GM12878 (cell line): ENCODE results near the gene CYB5R2. TPM values are rescaled to one million over a fixed set of nuclear protein-coding genes. Genes with fewer than 3 reads are reported as not detected.
A peak's percentile ranks its signal among the peaks of the same experiment; 100 is the strongest.

Experiments
- CHD4 ChIP-seq: fragments of 200-600 bp; sonication (generic); IDR thresholded peaks from 2 replicates; pipeline ENCODE4 v1.6.1; 2016; ENCODE audit warnings: mild to moderate bottlenecking
- GATAD2B ChIP-seq: fragments of 450-650 bp; conservative IDR thresholded peaks from 2 replicates; pipeline ENCODE4 v1.6.1; 2017; ENCODE audit warnings: low read depth, mild to moderate bottlenecking, moderate library complexity
- HDGF ChIP-seq: fragments of 450-650 bp; IDR thresholded peaks from 2 replicates; pipeline ENCODE4 v1.6.1; 2016; ENCODE audit warnings: antibody characterized with exemption
- IRF4 ChIP-seq: IDR thresholded peaks from 2 replicates; pipeline ENCODE4 v1.6.1; 2011; ENCODE audit warnings: low read depth, low read length
- KLF5 ChIP-seq: fragments of 450-650 bp; IDR thresholded peaks from 2 replicates; pipeline ENCODE4 v1.6.1; 2014; ENCODE audit warnings: mild to moderate bottlenecking; ENCODE audit not compliant: partially characterized antibody
- NRF1 ChIP-seq: conservative IDR thresholded peaks from 2 replicates; pipeline ENCODE4 v1.6.1; 2011; ENCODE audit warnings: mild to moderate bottlenecking, low read depth, low read length, improper control_type of control experiment
- RAD51 ChIP-seq: fragments of 450-650 bp; IDR thresholded peaks from 2 replicates; pipeline ENCODE4 v1.6.1; 2016; ENCODE audit warnings: moderate library complexity, mild to moderate bottlenecking, inconsistent platforms
- RFX5 ChIP-seq: IDR thresholded peaks from 2 replicates; pipeline ENCODE4 v1.6.1; 2011; ENCODE audit warnings: low read depth, low read length, improper control_type of control experiment
- SREBF1 ChIP-seq: IDR thresholded peaks from 2 replicates; pipeline ENCODE4 v1.6.1; 2012; ENCODE audit warnings: mild to moderate bottlenecking, low read length
- ZNF274 ChIP-seq: IDR thresholded peaks from one replicate; pipeline ENCODE4 v1.8.0; 2011; ENCODE audit not compliant: insufficient read length, insufficient read depth
- polyA plus RNA-seq, 11 experiments: library from polyadenylated mRNA; depleted of rRNA in 4 of 11; unstranded in 6 of 11; stranded (reverse) in 5 of 11; fragments of >200 nt; fragmentation: Nextera tagmentation in 4 of 11; fragmentation: Illumina TruSeq in 1 of 11; extraction: Ambion mirVana in 4 of 11; extraction: Trizol in 1 of 11; gene quantifications; 1 replicate in 1 of 11; 2 replicates in 10 of 11; pipeline versions ENCODE4 v1.2.1 to v1.2.3, GENCODE V29; 2011 to 2016; ENCODE audit warnings: inconsistent platforms in 2 of 11, missing spikeins in 2 of 11, low read depth in 1 of 11
- total RNA-seq, 4 experiments: library from RNA; depleted of rRNA in 3 of 4; stranded (reverse); fragments of >200 nt in 3 of 4; fragmentation: Illumina TruSeq in 1 of 4; extraction: Trizol in 1 of 4; gene quantifications; 2 replicates each; pipeline versions ENCODE4 v1.2.1 to v1.2.3, GENCODE V29; 2013 to 2021
- TF ChIP-seq, protein P1 (sequence below): fragments of 450-650 bp; IDR thresholded peaks from 2 replicates; pipeline ENCODE4 v1.6.1; 2017; ENCODE audit warnings: mild to moderate bottlenecking, moderate library complexity
- TF ChIP-seq, protein P2 (sequence below): IDR thresholded peaks from 2 replicates; pipeline ENCODE4 v1.6.1; 2012; ENCODE audit warnings: low read depth, low read length, improper control_type of control experiment
- TF ChIP-seq, protein P3 (sequence below): IDR thresholded peaks from 2 replicates; pipeline ENCODE4 v1.6.1; 2012; ENCODE audit warnings: mild to moderate bottlenecking, low read depth, low read length
- TF ChIP-seq, protein P4 (sequence below): fragments of 450-650 bp; IDR thresholded peaks from 2 replicates; pipeline ENCODE4 v1.6.1; 2017; ENCODE audit warnings: mild to moderate bottlenecking, low read depth, inconsistent platforms; ENCODE audit not compliant: poor library complexity, severe bottlenecking
- TF ChIP-seq, protein P5 (sequence below): fragments of 450-650 bp; IDR thresholded peaks from 2 replicates; pipeline ENCODE4 v1.6.1; 2018; ENCODE audit warnings: mild to moderate bottlenecking, low read depth, moderate library complexity; ENCODE audit not compliant: partially characterized antibody

CYB5R2 gene
- total and polyA plus RNA-seq, 10 of the 15 experiments (the other 5 are each of a cell fraction or from before 2014, with no cell fraction given): 21.0 to 111 (median 70.4) TPM

DNA sequence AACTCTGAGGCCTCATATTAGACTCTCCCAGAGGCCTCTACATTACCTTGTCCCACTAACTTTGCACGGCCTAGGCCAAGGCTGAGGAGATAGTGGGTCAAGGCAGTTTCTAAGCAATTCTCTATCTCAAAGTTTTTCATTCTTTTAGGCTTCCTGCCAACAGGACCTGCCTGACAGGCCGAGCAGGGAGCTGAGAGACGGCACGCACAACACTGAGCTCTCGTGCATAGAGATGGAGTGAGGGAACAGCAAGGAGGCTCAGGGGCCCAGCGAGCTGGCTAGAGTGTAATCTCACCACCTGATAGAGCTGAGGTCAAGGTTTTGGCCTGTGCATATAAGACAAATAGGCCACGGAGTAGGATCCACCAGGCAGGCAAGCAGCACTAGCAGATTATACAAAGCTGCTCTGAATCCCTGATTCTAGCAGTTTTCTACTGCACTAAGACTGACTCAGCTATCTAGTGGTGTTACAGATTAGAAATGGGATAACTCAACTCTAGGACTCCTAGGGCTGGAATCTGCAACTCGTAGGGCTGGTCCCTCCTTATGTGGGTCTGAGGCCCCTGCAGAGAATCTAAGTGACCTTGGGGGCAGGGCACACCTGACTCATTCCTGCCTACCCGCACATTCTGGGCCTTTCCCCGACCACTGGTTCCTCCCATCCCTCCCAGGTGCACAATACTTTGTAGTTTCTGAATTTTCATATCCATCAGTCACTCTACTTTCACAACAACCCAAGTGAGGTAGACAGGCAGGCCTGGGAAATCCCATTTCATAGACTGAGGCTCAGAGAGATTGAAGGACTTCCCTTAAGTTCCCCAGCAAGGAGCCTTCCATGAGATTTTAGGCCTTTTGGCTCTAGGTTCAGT lies 1.7 kb downstream of the CYB5R2 start (continued):
- TF ChIP-seq, protein P1, sequence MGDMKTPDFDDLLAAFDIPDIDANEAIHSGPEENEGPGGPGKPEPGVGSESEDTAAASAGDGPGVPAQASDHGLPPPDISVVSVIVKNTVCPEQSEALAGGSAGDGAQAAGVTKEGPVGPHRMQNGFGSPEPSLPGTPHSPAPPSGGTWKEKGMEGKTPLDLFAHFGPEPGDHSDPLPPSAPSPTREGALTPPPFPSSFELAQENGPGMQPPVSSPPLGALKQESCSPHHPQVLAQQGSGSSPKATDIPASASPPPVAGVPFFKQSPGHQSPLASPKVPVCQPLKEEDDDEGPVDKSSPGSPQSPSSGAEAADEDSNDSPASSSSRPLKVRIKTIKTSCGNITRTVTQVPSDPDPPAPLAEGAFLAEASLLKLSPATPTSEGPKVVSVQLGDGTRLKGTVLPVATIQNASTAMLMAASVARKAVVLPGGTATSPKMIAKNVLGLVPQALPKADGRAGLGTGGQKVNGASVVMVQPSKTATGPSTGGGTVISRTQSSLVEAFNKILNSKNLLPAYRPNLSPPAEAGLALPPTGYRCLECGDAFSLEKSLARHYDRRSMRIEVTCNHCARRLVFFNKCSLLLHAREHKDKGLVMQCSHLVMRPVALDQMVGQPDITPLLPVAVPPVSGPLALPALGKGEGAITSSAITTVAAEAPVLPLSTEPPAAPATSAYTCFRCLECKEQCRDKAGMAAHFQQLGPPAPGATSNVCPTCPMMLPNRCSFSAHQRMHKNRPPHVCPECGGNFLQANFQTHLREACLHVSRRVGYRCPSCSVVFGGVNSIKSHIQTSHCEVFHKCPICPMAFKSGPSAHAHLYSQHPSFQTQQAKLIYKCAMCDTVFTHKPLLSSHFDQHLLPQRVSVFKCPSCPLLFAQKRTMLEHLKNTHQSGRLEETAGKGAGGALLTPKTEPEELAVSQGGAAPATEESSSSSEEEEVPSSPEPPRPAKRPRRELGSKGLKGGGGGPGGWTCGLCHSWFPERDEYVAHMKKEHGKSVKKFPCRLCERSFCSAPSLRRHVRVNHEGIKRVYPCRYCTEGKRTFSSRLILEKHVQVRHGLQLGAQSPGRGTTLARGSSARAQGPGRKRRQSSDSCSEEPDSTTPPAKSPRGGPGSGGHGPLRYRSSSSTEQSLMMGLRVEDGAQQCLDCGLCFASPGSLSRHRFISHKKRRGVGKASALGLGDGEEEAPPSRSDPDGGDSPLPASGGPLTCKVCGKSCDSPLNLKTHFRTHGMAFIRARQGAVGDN: no peak
- TF ChIP-seq, protein P2, sequence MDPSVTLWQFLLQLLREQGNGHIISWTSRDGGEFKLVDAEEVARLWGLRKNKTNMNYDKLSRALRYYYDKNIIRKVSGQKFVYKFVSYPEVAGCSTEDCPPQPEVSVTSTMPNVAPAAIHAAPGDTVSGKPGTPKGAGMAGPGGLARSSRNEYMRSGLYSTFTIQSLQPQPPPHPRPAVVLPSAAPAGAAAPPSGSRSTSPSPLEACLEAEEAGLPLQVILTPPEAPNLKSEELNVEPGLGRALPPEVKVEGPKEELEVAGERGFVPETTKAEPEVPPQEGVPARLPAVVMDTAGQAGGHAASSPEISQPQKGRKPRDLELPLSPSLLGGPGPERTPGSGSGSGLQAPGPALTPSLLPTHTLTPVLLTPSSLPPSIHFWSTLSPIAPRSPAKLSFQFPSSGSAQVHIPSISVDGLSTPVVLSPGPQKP: no peak
- no peak for TF ChIP-seq SREBF1
- TF ChIP-seq CHD4: no peak
- TF ChIP-seq, protein P3, sequence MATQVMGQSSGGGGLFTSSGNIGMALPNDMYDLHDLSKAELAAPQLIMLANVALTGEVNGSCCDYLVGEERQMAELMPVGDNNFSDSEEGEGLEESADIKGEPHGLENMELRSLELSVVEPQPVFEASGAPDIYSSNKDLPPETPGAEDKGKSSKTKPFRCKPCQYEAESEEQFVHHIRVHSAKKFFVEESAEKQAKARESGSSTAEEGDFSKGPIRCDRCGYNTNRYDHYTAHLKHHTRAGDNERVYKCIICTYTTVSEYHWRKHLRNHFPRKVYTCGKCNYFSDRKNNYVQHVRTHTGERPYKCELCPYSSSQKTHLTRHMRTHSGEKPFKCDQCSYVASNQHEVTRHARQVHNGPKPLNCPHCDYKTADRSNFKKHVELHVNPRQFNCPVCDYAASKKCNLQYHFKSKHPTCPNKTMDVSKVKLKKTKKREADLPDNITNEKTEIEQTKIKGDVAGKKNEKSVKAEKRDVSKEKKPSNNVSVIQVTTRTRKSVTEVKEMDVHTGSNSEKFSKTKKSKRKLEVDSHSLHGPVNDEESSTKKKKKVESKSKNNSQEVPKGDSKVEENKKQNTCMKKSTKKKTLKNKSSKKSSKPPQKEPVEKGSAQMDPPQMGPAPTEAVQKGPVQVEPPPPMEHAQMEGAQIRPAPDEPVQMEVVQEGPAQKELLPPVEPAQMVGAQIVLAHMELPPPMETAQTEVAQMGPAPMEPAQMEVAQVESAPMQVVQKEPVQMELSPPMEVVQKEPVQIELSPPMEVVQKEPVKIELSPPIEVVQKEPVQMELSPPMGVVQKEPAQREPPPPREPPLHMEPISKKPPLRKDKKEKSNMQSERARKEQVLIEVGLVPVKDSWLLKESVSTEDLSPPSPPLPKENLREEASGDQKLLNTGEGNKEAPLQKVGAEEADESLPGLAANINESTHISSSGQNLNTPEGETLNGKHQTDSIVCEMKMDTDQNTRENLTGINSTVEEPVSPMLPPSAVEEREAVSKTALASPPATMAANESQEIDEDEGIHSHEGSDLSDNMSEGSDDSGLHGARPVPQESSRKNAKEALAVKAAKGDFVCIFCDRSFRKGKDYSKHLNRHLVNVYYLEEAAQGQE: no peak
- no peak for TF ChIP-seq ZNF274
- TF ChIP-seq RAD51: no peak
- TF ChIP-seq, protein P4, sequence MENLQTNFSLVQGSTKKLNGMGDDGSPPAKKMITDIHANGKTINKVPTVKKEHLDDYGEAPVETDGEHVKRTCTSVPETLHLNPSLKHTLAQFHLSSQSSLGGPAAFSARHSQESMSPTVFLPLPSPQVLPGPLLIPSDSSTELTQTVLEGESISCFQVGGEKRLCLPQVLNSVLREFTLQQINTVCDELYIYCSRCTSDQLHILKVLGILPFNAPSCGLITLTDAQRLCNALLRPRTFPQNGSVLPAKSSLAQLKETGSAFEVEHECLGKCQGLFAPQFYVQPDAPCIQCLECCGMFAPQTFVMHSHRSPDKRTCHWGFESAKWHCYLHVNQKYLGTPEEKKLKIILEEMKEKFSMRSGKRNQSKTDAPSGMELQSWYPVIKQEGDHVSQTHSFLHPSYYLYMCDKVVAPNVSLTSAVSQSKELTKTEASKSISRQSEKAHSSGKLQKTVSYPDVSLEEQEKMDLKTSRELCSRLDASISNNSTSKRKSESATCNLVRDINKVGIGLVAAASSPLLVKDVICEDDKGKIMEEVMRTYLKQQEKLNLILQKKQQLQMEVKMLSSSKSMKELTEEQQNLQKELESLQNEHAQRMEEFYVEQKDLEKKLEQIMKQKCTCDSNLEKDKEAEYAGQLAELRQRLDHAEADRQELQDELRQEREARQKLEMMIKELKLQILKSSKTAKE: peak; percentile 51
- TF ChIP-seq HDGF: no peak
- TF ChIP-seq, protein P5, sequence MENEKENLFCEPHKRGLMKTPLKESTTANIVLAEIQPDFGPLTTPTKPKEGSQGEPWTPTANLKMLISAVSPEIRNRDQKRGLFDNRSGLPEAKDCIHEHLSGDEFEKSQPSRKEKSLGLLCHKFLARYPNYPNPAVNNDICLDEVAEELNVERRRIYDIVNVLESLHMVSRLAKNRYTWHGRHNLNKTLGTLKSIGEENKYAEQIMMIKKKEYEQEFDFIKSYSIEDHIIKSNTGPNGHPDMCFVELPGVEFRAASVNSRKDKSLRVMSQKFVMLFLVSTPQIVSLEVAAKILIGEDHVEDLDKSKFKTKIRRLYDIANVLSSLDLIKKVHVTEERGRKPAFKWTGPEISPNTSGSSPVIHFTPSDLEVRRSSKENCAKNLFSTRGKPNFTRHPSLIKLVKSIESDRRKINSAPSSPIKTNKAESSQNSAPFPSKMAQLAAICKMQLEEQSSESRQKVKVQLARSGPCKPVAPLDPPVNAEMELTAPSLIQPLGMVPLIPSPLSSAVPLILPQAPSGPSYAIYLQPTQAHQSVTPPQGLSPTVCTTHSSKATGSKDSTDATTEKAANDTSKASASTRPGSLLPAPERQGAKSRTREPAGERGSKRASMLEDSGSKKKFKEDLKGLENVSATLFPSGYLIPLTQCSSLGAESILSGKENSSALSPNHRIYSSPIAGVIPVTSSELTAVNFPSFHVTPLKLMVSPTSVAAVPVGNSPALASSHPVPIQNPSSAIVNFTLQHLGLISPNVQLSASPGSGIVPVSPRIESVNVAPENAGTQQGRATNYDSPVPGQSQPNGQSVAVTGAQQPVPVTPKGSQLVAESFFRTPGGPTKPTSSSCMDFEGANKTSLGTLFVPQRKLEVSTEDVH: no peak
- no peak for TF ChIP-seq RFX5
- no peak for TF ChIP-seq NRF1
- no peak for TF ChIP-seq GATAD2B
- TF ChIP-seq KLF5: no peak
- TF ChIP-seq IRF4: peak; percentile 88
